ENCODE measurements around the gene SET. TPM values are rescaled to one million over a fixed set of nuclear protein-coding genes. Genes with fewer than 3 reads are reported as not detected.

SET gene
- total RNA-seq, 1 donor from 2014 or later = 168 TPM

DNA sequence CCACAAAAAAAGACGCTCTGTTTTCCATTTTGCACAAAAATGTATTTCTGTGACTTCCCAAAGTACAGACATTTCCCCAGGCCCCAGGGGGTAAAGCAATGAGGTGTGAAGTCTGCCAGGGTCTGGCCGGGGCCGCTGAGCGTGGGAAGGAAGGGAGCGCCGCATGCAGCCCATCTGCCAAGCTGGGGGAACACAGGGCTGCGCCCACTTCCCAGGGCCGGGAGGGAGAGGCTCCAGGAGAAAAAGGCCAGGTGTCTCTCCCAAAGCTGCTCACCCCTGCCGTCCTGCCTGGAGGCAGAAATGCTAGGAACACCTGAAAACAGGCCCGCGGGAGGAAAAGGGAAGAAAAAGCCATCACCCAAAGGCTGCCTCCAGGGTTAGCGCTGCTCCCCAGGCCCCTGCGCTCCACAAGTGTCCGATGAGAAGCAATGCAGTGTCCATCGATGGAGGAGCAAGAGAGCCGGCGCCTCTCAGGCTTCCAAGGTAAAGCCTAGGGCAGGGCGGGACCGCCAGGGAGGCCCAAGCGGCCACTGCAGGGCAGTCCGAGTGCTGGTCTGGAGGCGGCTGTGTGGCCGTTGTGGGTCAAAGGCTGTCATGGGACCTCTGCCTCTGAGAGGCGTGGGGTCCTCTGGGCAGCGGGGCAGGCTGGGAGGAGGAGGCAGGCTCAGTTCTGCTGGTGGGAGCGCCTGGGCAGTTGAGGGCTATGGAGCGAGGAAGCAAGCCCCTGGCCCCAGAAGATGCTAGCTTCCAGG is 40.9 kb downstream of the SET start:
- DNase-seq = no peak
- TF ChIP-seq, protein P1, sequence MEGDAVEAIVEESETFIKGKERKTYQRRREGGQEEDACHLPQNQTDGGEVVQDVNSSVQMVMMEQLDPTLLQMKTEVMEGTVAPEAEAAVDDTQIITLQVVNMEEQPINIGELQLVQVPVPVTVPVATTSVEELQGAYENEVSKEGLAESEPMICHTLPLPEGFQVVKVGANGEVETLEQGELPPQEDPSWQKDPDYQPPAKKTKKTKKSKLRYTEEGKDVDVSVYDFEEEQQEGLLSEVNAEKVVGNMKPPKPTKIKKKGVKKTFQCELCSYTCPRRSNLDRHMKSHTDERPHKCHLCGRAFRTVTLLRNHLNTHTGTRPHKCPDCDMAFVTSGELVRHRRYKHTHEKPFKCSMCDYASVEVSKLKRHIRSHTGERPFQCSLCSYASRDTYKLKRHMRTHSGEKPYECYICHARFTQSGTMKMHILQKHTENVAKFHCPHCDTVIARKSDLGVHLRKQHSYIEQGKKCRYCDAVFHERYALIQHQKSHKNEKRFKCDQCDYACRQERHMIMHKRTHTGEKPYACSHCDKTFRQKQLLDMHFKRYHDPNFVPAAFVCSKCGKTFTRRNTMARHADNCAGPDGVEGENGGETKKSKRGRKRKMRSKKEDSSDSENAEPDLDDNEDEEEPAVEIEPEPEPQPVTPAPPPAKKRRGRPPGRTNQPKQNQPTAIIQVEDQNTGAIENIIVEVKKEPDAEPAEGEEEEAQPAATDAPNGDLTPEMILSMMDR (IDR thresholded peaks at IDR 0.05; ENCODE audit: borderline replicate concordance) = no peak
- Histone ChIP-seq H3K4me3 (no peak overlapping the region), H3K36me3 (peaks cover 31% of the 10 kb centered on the region), H3K27me3 (ENCODE audit: low read depth) (no peaks in the 10 kb centered on the region), H3K4me1 (peaks cover 3% of the 10 kb centered on the region), H3K27ac (replicated peaks) (no peak overlapping the region), H3K9me3 (replicated peaks) (no peaks in the 10 kb centered on the region)
- intact Hi-C loops (cut with micrococcal nuclease) = no loop called here

DNA sequence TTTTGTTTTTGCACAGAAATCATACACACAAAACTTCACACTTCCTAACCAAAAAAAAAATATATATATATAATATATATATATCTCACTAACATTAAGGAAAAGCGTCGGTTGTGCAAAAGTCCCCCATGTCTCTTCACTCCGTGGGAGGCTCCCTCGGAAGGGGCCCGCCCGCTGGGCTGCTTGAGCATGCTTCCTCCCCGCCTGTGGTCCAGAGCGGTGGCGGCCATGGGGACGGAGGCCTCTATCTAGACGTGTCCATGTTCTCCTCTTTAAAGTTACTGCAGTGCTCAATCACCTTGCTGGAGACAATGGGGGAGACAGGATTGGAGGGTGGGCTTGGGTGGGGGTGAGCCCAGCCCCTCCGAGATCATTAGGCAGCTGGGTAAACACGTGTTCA is 42.1 kb downstream of the SET start:
- H3K36me3 ChIP-seq = peaks cover 37% of the 10 kb centered on the region

DNA sequence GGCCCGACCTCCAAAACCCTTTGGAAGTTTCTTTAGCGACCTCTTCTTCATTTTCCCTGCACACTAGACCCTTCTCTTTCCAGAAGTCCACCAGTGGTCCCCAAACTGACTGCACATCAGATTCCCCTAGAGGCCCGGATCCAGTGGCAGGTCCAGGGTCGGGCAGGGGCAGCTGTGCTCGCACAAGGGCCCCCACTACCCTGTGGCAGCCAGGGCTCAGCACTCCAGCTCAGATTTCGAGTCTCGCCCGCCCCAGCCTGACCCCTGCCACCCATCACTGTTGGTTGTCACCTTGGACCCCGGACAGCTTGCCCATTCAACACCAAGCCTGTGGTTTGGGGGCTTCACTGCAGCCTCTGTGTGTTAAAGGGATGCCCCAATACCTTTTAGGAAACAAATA is 42.7 kb downstream of the SET start:
- TF ChIP-seq, protein P1 (IDR thresholded peaks at IDR 0.05; ENCODE audit: borderline replicate concordance) = no peak
- intact Hi-C loops (cut with micrococcal nuclease) = no loop called here
- Histone ChIP-seq H3K27me3 (ENCODE audit: low read depth) (no peaks in the 10 kb centered on the region), H3K4me1 (peaks cover 3% of the 10 kb centered on the region), H3K9me3 (replicated peaks) (no peaks in the 10 kb centered on the region), H3K27ac (replicated peaks) (no peak overlapping the region), H3K36me3 (peaks cover 41% of the 10 kb centered on the region), H3K4me3 (no peak overlapping the region)
- no peak for DNase-seq

More for the DNA sequence above, 42.1 kb downstream of the SET start:
- no peaks in the 10 kb centered on the region for H3K27me3 ChIP-seq (ENCODE audit: low read depth)
- H3K27ac ChIP-seq (replicated peaks) = no peak overlapping the region
- H3K4me1 ChIP-seq = peaks cover 3% of the 10 kb centered on the region
- no peaks in the 10 kb centered on the region for H3K9me3 ChIP-seq (replicated peaks)
- no peak for DNase-seq
- TF ChIP-seq, protein P1 (IDR thresholded peaks at IDR 0.05; ENCODE audit: borderline replicate concordance) = no peak
- intact Hi-C loops (cut with micrococcal nuclease) = no loop called here
- no peak overlapping the region for H3K4me3 ChIP-seq

DNA sequence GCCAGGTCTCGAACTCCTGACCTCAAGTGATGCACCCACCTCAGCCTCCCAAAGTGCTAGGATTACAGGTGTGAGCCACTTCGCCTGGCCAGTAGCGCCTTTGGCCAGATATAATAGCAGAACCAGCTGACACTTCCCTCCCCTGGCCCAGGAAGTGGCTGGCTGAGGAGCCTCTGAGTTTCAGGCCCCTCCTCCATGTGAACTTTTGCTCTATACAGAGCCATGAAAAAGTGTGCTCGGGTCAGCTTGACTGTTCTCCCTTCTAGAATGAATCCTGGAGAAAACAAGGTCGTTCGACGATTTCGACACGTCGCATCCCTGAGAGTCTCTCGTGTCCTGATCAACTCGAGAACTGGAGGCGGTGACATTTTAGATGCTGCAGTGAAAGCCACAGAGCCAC is 43.6 kb downstream of the SET start:
- Histone ChIP-seq H3K9me3 (replicated peaks) (no peaks in the 10 kb centered on the region), H3K4me3 (no peak overlapping the region), H3K27ac (replicated peaks) (no peak overlapping the region), H3K27me3 (ENCODE audit: low read depth) (no peaks in the 10 kb centered on the region), H3K4me1 (peaks cover 3% of the 10 kb centered on the region), H3K36me3 (peaks cover 49% of the 10 kb centered on the region)
- DNase-seq = no peak
- TF ChIP-seq, protein P1 (IDR thresholded peaks at IDR 0.05; ENCODE audit: borderline replicate concordance) = no peak
- intact Hi-C loops (cut with micrococcal nuclease) = no loop called here

DNA sequence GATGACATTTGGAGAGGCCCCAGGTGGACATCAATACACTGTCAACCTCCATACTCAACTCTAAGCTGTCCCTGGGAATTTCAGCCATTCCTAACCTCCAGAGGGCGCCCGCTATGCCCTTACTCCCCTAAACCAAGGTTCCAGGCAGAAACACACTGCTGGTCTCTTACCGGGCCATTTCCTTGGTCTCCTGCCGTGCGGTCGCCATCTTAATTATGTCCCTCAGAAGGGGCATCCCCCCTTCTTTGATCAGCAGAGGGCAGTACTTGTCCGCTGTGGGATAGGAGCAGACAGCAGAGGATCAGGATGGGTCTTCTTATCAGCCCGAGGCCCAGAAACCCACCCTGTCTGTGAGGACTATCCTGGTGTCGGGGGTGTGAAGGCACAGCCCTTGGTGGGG is 44.2 kb downstream of the SET start:
- Histone ChIP-seq H3K36me3 (peaks cover 53% of the 10 kb centered on the region), H3K4me3 (no peak overlapping the region), H3K4me1 (peaks cover 3% of the 10 kb centered on the region), H3K27ac (replicated peaks) (peak overlapping the region; percentile 32), H3K27me3 (ENCODE audit: low read depth) (no peaks in the 10 kb centered on the region), H3K9me3 (replicated peaks) (no peaks in the 10 kb centered on the region)
- DNase-seq = peak; percentile 60
- TF ChIP-seq, protein P1 (IDR thresholded peaks at IDR 0.05; ENCODE audit: borderline replicate concordance) = peak; percentile 68
- intact Hi-C loops (cut with micrococcal nuclease) = no loop called here

Measured in left ventricle myocardium inferior (tissue), 1 donor.